ENCODE results near the gene MKRN2OS.

- no peak for TF ChIP-seq ELF4 (CRISPR knock-in tag; IDR thresholded peaks at IDR 0.05; ENCODE audit: low read depth)
- no peak for TF ChIP-seq USF2 (CRISPR knock-in tag; IDR thresholded peaks at IDR 0.05)
- TF ChIP-seq CTCF (IDR thresholded peaks at IDR 0.05): no peak
- TF ChIP-seq SP1 (CRISPR knock-in tag; conservative IDR thresholded peaks at IDR 0.05): no peak
- TF ChIP-seq HMGA2 (CRISPR knock-in tag; IDR thresholded peaks at IDR 0.05): no peak
- no peak for TF ChIP-seq NR2C2 (CRISPR knock-in tag; IDR thresholded peaks at IDR 0.05)
- TF ChIP-seq MAX (CRISPR knock-in tag; IDR thresholded peaks at IDR 0.05): no peak
- no peak for TF ChIP-seq ZNF121 (CRISPR knock-in tag; IDR thresholded peaks at IDR 0.05)
- no peak for TF ChIP-seq JUN (CRISPR knock-in tag; IDR thresholded peaks at IDR 0.05)
- no peak for TF ChIP-seq ATF2 (CRISPR knock-in tag; IDR thresholded peaks at IDR 0.05; ENCODE audit: borderline replicate concordance, low read depth)
- TF ChIP-seq ZBTB43 (CRISPR knock-in tag; IDR thresholded peaks at IDR 0.05): no peak
- TF ChIP-seq E2F1 (CRISPR knock-in tag; IDR thresholded peaks at IDR 0.05): no peak
- no peak for TF ChIP-seq ZNF317 (CRISPR knock-in tag; IDR thresholded peaks at IDR 0.05; ENCODE audit: borderline replicate concordance, low read depth)
- TF ChIP-seq NFYB (CRISPR knock-in tag; conservative IDR thresholded peaks at IDR 0.05; ENCODE audit: low read depth): no peak
Measured at GRCh38 chr3:12499474-12499873, 45.8 kb downstream of the MKRN2OS start.

All from WTC11 (cell line).